NCI-H69 (cell line): ENCODE data around the gene JARID2.
A peak's percentile ranks its signal among the peaks of the same experiment; 100 is the strongest.

ENCODE experiments used
- DNase-seq: peaks from one replicate; lab custom pipeline; 2025; lab: John Stamatoyannopoulos, UW

JARID2 gene

DNA sequence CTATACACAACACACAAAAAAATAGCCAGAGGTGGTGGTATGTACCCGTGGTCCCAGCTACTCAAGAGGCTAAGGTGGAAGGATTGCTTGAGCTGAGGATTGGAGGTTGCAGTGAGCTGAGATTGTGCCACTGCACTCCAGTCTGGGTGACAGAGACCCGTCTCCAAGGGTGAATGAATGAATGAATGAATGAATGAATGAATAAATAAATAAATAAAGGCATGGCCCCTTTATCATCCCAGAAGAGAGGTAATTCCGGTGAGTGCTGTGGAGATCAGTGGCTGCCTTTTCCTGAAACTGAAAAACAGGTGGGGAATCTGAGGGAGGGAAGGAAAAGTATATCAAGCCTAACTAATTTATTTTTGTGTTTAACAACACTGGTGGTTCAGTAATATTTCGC lies 90.0 kb downstream of the JARID2 start:
- DNase-seq, result no peak

- peak; percentile 33 for DNase-seq
These were observed 91.2 kb downstream of the JARID2 start for GRCh38 chr6:15336900-15337560.

DNA sequence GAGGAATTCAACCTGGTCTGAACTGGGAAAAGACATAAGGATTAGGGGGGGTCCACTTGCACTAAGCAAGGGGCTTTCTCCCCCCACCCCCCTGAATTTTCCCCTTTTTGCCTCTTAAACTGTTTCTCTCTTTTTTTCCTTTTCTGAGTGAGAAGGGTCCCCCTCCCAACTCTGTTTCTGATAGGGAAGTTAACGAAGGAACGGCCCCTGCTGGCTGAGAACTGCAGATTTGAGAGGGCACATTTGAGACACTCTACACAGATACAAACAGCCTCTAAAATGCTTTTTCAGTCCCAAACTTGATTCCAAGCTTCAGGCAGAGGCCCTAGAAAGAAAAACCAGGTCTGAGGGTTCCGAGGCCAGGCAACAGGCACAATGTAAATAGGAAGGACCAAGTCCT lies 91.7 kb downstream of the JARID2 start:
- no peak for DNase-seq

GRCh38 chr6:15338476-15338875 lies 92.6 kb downstream of the JARID2 start:
- DNase-seq, result peak; percentile 69

GRCh38 chr6:15339081-15339480 lies 93.2 kb downstream of the JARID2 start:
- DNase-seq, result no peak

DNA sequence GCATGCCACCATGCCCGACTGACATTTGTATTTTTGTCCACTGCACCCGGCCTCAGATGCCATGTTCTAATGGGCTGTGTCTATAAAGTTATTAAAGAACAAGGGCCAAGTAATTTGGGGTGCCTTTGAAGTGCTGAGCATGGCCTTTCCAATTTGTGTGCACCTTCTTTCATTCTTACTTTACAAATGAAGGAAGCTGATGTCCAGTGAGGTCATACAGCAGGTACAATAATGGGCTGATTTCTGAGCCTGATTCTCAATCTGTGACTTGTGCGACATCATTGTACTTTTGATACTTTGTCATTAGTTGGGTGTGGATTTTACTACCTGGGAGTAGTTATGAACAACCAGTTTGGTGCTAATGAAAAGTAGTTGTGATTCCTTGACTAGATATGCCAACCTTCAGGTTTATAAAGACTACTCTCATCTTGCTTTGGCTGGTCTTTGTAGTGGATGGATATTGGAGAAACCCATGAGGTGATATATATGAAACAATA lies 94.3 kb downstream of the JARID2 start:
- no peak for DNase-seq

DNA sequence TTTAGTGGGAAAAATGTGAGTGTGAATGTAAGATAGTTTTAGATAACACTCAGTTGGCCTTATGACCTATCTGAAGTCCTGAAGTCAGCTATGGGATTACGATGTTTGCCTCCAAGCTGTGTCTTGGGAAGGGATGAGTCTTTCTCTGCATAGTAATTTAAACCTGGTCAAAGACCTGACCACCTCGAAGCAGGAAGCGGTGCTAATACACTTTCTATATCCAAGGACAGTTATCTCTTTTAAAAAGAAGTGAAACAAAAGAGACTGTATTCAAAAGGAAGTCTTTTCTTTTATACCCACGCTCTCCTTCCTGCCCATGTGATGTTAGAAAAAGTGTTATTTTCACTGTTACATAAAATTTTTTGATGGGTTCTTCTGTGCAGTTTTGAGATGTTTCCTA lies 94.9 kb downstream of the JARID2 start:
- DNase-seq, result no peak

- peak; percentile 23 for DNase-seq
These were observed 95.6 kb downstream of the JARID2 start for GRCh38 chr6:15341311-15342001.

DNA sequence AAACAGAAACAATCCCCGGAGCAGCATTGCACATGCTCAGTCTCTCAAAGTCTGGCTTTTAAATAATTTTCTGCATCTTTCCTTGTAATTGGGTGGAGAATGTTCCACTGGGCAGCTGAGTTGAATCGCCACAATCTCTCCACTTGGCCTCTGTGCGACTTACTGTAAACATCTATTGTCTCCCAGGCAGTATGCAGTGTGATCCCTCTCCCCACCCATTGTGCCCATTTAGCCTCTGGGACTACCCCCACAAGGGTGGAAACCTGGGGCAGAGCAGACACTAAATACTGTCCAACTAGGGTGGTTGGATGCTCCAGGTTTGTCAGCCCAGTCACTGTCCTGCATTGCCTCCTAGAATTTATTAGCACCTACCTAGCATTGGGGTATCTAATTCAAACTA lies 96.2 kb downstream of the JARID2 start:
- DNase-seq, result peak; percentile 26

DNA sequence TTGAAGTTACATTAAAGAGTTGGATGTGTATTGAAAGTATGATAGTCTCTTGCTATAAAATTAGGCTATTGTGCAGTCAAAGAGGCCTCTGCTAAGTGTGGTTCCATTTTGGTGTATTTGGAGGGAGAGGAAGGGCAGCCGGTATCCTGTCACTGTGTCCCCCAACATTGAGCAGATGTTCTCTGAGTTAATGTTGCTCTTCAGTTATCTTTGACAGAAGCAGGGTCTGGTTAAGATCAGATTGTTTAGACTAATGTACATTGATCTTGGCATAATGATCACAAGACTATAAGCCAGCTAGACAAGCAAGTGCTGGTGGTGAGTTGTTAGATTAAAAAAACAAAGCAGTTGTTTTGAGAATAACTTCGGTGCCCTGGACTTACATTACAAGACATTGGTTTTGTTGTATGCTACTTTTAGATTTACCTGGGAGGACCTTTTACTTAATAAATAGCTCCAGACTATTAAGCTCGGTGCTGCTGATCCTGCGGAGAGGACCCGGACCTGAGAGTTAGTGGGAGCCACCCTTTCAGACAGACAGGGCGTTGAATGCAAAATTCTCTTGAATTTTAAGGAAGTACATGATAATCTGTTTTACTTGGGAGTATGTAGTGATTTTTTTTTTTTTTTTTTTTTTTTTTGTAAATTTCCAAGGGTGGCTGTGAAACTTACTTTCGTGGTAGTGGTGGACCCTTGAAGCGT lies 97.8 kb downstream of the JARID2 start:
- no peak for DNase-seq

- no peak for DNase-seq
These were observed 98.3 kb downstream of the JARID2 start for GRCh38 chr6:15344192-15344519.

GRCh38 chr6:15344831-15345230 lies 99.0 kb downstream of the JARID2 start:
- DNase-seq, result no peak

DNA sequence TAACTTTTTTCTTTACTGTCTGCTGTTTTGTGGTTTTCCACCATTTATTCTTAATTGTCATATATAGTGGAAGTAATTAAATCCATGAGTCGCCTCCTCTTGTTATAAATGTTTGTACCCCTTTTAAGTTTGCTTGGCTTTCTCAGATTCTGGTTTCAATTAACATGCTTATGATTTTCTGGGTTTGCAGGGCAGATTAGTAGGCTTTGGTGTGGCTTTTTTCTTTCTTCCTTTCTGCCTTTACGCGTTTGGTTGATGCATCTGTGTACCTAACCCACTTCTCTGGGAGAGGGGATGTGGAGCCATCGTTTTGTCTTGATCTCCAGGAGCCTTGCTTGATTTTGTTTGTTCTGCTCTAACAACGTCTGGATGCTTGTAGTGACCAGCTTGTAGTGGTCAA lies 100.4 kb downstream of the JARID2 start:
- no peak for DNase-seq

DNA sequence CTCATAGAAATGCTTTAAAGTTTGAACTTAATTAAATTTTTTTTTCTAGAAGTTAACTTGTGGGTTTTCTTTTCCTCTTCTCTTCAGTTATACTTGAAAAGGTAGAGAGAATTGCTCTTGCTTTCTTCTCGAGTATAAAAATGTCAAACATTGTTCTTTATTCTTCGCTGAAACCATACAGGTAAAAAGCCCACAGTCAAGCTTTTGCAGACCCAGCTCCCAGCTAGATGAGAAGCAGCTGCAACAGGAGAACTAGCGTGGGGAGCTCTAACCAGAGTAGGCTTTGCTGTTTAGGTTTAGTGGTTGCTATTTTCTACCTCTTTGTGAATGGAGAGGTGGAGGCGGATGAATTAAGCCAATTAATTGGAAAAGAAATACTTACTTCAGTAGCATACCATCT lies 102.7 kb downstream of the JARID2 start:
- DNase-seq, result no peak

DNA sequence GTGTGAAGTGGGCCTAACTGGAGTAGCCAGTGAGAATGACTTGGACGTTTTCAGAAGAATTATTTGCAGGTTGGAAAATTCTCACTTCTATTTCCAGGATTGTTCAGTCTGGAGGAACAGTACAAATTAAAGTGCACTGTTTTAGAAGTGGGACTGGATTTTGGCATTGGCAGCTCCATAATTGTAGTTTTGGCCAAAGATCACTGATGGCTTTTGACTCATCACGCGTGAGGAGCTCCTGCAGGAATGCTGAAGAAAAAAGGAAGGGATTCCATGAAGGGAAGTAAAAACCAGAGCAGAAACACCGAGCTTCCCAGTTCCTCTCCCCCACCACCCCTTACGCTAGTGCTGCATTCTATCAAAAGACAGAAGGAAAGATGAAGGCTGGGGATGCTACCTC lies 103.5 kb downstream of the JARID2 start:
- DNase-seq, result no peak

DNA sequence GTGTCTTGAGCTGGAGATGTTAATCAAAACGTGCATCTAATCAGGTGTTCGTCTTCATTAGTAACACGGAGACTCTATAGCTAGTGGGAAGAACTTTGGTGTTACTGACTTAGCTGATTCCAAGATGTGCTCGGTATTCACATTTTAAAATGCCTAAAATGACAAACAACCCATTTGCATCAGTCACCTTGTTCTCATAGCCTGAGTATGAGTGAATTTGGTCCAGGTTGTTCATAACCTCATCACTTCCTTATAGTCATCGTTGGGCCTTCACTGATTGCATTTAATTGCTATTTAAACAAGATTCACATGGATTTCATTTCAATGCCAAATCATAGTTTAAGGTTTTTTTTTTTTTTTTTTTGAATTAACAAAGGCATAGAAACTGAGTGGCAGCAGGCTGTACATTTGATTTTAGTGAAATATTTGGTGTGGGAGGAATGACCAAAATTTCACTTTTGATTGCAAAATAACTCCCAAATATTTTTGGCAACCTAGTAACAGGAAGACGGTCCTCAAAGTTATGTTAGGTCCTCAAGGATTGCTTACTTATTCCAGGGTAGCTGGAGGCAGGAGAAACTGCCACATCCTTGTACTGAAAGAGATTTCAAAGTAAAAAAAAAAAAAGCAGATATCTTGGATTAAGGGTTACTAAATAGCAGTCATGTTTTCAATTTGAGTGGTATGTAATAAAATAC lies 104.7 kb downstream of the JARID2 start:
- peak; percentile 67 for DNase-seq

- no peak for DNase-seq
These were observed 105.8 kb downstream of the JARID2 start for GRCh38 chr6:15351631-15352030.

DNA sequence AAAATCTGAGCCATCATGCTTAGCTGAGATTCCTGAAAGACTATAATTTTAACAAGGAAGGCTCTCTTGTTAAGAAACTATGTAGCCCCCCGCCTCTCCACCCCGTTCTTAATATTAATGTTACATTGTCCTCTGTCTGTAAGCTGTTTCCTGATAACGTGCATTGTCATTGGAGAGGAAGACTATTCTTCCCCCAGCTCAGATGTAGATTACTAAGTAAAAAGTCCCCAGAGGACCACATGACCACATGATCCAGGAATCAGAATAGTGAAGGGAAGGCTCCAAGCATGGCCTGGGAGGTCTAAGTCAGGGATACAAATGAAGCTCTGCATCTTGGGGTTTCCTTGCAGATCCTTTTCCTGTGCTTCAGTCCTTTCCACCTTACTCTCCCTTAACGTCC lies 106.4 kb downstream of the JARID2 start:
- DNase-seq, result peak; percentile 45

- DNase-seq, result peak; percentile 77
These were observed 107.0 kb downstream of the JARID2 start for GRCh38 chr6:15352845-15353244.

GRCh38 chr6:15355683-15356099 lies 109.8 kb downstream of the JARID2 start:
- peak; percentile 39 for DNase-seq

- DNase-seq, result no peak
These were observed 110.3 kb downstream of the JARID2 start for GRCh38 chr6:15356179-15356578.

GRCh38 chr6:15356937-15357336 lies 111.1 kb downstream of the JARID2 start:
- DNase-seq, result no peak

- DNase-seq, result peak; percentile 40
These were observed 111.9 kb downstream of the JARID2 start for GRCh38 chr6:15357782-15358181.
